SK-N-SH (cell line): ENCODE data around the gene CNTFR. TPM values are rescaled to one million over a fixed set of nuclear protein-coding genes. Genes with fewer than 3 reads are reported as not detected.

Source experiments
- CTCF ChIA-PET: fragments of 300-600, 350-600 bp; formaldehyde crosslinking; extraction: SDS; loops from one replicate; lab custom pipeline; 2021; lab: Yijun Ruan, JAX
- POLR2A ChIA-PET: fragments of 350-600 bp; sonication (Branson Sonifier 250); formaldehyde crosslinking; extraction: SDS; loops from one replicate; lab custom pipeline; 2020; ENCODE audit warnings: antibody characterized with exemption, inconsistent platforms; lab: Yijun Ruan, JAX
- DNase-seq: peaks from one replicate; pipeline ENCODE4 v3.0.0; 2012
- H2AFZ ChIP-seq: fragments of 200-600 bp; sonication (generic); 2 replicates; pipeline ENCODE4 v1.8.1; 2016; ENCODE audit warnings: antibody characterized with exemption, mild to moderate bottlenecking, low read depth
- H3F3A ChIP-seq: fragments of 200-600 bp; sonication (generic); replicated peaks from 2 replicates; pipeline ENCODE3; 2016; ENCODE audit warnings: antibody characterized with exemption, mild to moderate bottlenecking; ENCODE audit not compliant: insufficient read depth
- H3K27ac ChIP-seq, 2 experiments: fragments of 200-500 bp in 1 of 2; fragments of 200-600 bp in 1 of 2; sonication (Bioruptor generic) in 1 of 2; sonication (generic), shearing (Covaris generic) in 1 of 2; 2 replicates each; pipeline versions ENCODE4 v1.5.1 to v1.6.1; 2014 to 2016; ENCODE audit warnings: low read depth in 2 of 2, inconsistent platforms in 1 of 2, low read length in 1 of 2, mild to moderate bottlenecking in 1 of 2, mixed read lengths in 1 of 2
- H3K27me3 ChIP-seq: fragments of 200-600 bp; sonication (generic), shearing (Covaris generic); 2 replicates; pipeline ENCODE4 v1.6.1; 2016; ENCODE audit warnings: mixed run types; ENCODE audit not compliant: insufficient read depth
- H3K36me3 ChIP-seq, 2 experiments: fragments of 200-500 bp in 1 of 2; fragments of 200-600 bp in 1 of 2; sonication (Bioruptor generic) in 1 of 2; sonication (generic) in 1 of 2; replicated peaks in 1 of 2; 2 replicates each; pipeline versions ENCODE3 to v1.5.1; 2014 to 2016; ENCODE audit warnings: low read length in 1 of 2, mild to moderate bottlenecking in 1 of 2; ENCODE audit not compliant: insufficient read depth in 2 of 2, control insufficient read depth in 1 of 2
- H3K4me1 ChIP-seq, 2 experiments: fragments of 200-500 bp in 1 of 2; fragments of 200-600 bp in 1 of 2; sonication (Bioruptor generic) in 1 of 2; sonication (generic), shearing (Covaris generic) in 1 of 2; 2 replicates each; pipeline versions ENCODE4 v1.5.1 to v1.6.1; 2014 to 2016; ENCODE audit warnings: low read depth in 1 of 2, low read length in 1 of 2, mixed run types in 1 of 2; ENCODE audit not compliant: insufficient read depth in 2 of 2, control insufficient read depth in 1 of 2
- H3K4me2 ChIP-seq: fragments of 200-600 bp; sonication (generic), shearing (Covaris generic); 2 replicates; pipeline ENCODE4 v1.6.1; 2017; ENCODE audit warnings: mixed run types
- H3K4me3 ChIP-seq, 2 experiments: fragments of 200-500 bp in 1 of 2; fragments of 200-600 bp in 1 of 2; sonication (Bioruptor generic) in 1 of 2; sonication (generic), shearing (Covaris generic) in 1 of 2; 2 replicates each; pipeline versions ENCODE4 v1.5.1 to v1.8.1; 2014 to 2016; ENCODE audit warnings: low read depth in 2 of 2, inconsistent platforms in 1 of 2, low read length in 1 of 2, mild to moderate bottlenecking in 1 of 2, mixed read lengths in 1 of 2, moderate library complexity in 1 of 2
- H3K79me2 ChIP-seq: fragments of 200-600 bp; sonication (generic); 2 replicates; pipeline ENCODE4 v1.8.1; 2017; ENCODE audit warnings: mild to moderate bottlenecking; ENCODE audit not compliant: insufficient read depth
- H3K9ac ChIP-seq: fragments of 200-600 bp; sonication (generic); 2 replicates; pipeline ENCODE4 v1.6.1; 2017; ENCODE audit warnings: mixed run types
- H3K9me2 ChIP-seq: fragments of 200-600 bp; sonication (generic); 2 replicates; pipeline ENCODE4 v1.6.1; 2017; ENCODE audit warnings: mixed run types
- H3K9me3 ChIP-seq: fragments of 200-600 bp; sonication (generic); 2 replicates; pipeline ENCODE4 v1.6.1; 2017; ENCODE audit warnings: mixed run types, mild to moderate bottlenecking, moderate library complexity
- H4K20me1 ChIP-seq: fragments of 200-600 bp; sonication (generic); 2 replicates; pipeline ENCODE4 v1.6.1; 2017; ENCODE audit warnings: mild to moderate bottlenecking, mixed run types; ENCODE audit not compliant: insufficient read depth
- CHD2 ChIP-seq: fragments of 150-350 bp; IDR thresholded peaks from 2 replicates; pipeline ENCODE4 v1.6.1; 2018; ENCODE audit warnings: low read length; ENCODE audit not compliant: partially characterized antibody
- CTCF ChIP-seq: fragments of 200-600 bp; sonication (generic); IDR thresholded peaks from 2 replicates; pipeline ENCODE4 v1.6.1; 2017; ENCODE audit warnings: antibody characterized with exemption, mild to moderate bottlenecking, moderate library complexity
- EP300 ChIP-seq, 2 experiments: IDR thresholded peaks; 2 replicates each; pipeline versions ENCODE4 v1.4.0 to v1.6.1; 2012; ENCODE audit warnings: borderline replicate concordance in 1 of 2, low read depth in 1 of 2, low read length in 1 of 2
- EZH2phosphoT487 ChIP-seq: fragments of 200-600 bp; sonication (generic); IDR thresholded peaks from 2 replicates; pipeline ENCODE4 v1.6.1; 2017; ENCODE audit warnings: low read depth, mixed run types, mild to moderate bottlenecking, antibody characterized with exemption, moderate library complexity, borderline replicate concordance
- FOXJ3 ChIP-seq: sonication (generic); formaldehyde crosslinking; IDR thresholded peaks from 2 replicates; pipeline ENCODE4 v1.5.1; 2020; ENCODE audit warnings: mild to moderate bottlenecking, missing genetic modification reagents
- FOXM1 ChIP-seq: IDR thresholded peaks from 2 replicates; pipeline ENCODE4 v1.4.0; 2012; ENCODE audit warnings: low read depth, mild to moderate bottlenecking
- GABPA ChIP-seq: IDR thresholded peaks from 2 replicates; pipeline ENCODE4 v1.4.0; 2012; ENCODE audit warnings: low read depth, mild to moderate bottlenecking
- GATA2 ChIP-seq: sonication (generic); formaldehyde crosslinking; IDR thresholded peaks from 2 replicates; pipeline ENCODE4 v1.5.0; 2020; ENCODE audit warnings: mild to moderate bottlenecking, missing genetic modification reagents
- JUND ChIP-seq: IDR thresholded peaks from 2 replicates; pipeline ENCODE4 v1.4.0; 2012
- NRF1 ChIP-seq: IDR thresholded peaks from 2 replicates; pipeline ENCODE4 v1.6.1; 2012; ENCODE audit warnings: low read depth, mild to moderate bottlenecking, low read length
- POLR2AphosphoS5 ChIP-seq: IDR thresholded peaks from 2 replicates; pipeline ENCODE4 v1.6.1; 2012; ENCODE audit warnings: low read depth, low read length
- RAD21 ChIP-seq: IDR thresholded peaks from 2 replicates; pipeline ENCODE4 v1.6.1; 2012; ENCODE audit warnings: mild to moderate bottlenecking, low read length
- RCOR1 ChIP-seq: fragments of 150-350 bp; IDR thresholded peaks from 2 replicates; pipeline ENCODE4 v1.6.1; 2017; ENCODE audit warnings: antibody characterized with exemption, low read length
- REST ChIP-seq: IDR thresholded peaks from 2 replicates; pipeline ENCODE4 v1.6.1; 2012; ENCODE audit warnings: mild to moderate bottlenecking, low read depth, low read length, moderate library complexity
- RFX5 ChIP-seq: IDR thresholded peaks from 2 replicates; pipeline ENCODE4 v1.6.1; 2012; ENCODE audit warnings: mild to moderate bottlenecking, improper control_type of control experiment, low read length
- RXRA ChIP-seq: IDR thresholded peaks from 2 replicates; pipeline ENCODE4 v1.4.0; 2012; ENCODE audit warnings: low read depth, mild to moderate bottlenecking, borderline replicate concordance
- SMC3 ChIP-seq: IDR thresholded peaks from 2 replicates; pipeline ENCODE4 v1.6.1; 2012; ENCODE audit warnings: low read depth, low read length, improper control_type of control experiment
- TAF1 ChIP-seq: IDR thresholded peaks from 2 replicates; pipeline ENCODE4 v1.6.1; 2012; ENCODE audit warnings: low read depth, mild to moderate bottlenecking, low read length, moderate library complexity, borderline replicate concordance
- USF2 ChIP-seq: fragments of 150-350 bp; IDR thresholded peaks from 2 replicates; pipeline ENCODE4 v1.6.1; 2017; ENCODE audit warnings: antibody characterized with exemption, low read length, low read depth, borderline replicate concordance
- YY1 ChIP-seq: IDR thresholded peaks from 2 replicates; pipeline ENCODE4 v1.4.0; 2012; ENCODE audit warnings: low read depth, mild to moderate bottlenecking
- WGBS: methylation state at CpG from one replicate; pipeline ENCODE4 v1.1.6; 2017; ENCODE audit warnings: low lambda C conversion rate; 5-methylcytosine and 5-hydroxymethylcytosine counted together
- polyA plus RNA-seq, 3 experiments: library from polyadenylated mRNA; depleted of rRNA; stranded (reverse); fragments of >200 nt; gene quantifications; 2 replicates each; pipeline ENCODE4 v1.2.3, GENCODE V29; 2012
- TF ChIP-seq, protein P1 (sequence below): IDR thresholded peaks from 2 replicates; pipeline ENCODE4 v1.4.0; 2012; ENCODE audit warnings: low read depth, borderline replicate concordance
- TF ChIP-seq, protein P2 (sequence below): fragments of 150-350 bp; IDR thresholded peaks from 2 replicates; pipeline ENCODE4 v1.6.1; 2016; ENCODE audit warnings: mild to moderate bottlenecking, low read depth, low read length
- TF ChIP-seq, protein P3 (sequence below): IDR thresholded peaks from 2 replicates; pipeline ENCODE4 v1.4.0; 2012; ENCODE audit warnings: low read depth

CNTFR gene
- polyA plus RNA-seq, 1 of the 3 experiments (the other 2 are of a cell fraction) = 1.8 TPM

DNA sequence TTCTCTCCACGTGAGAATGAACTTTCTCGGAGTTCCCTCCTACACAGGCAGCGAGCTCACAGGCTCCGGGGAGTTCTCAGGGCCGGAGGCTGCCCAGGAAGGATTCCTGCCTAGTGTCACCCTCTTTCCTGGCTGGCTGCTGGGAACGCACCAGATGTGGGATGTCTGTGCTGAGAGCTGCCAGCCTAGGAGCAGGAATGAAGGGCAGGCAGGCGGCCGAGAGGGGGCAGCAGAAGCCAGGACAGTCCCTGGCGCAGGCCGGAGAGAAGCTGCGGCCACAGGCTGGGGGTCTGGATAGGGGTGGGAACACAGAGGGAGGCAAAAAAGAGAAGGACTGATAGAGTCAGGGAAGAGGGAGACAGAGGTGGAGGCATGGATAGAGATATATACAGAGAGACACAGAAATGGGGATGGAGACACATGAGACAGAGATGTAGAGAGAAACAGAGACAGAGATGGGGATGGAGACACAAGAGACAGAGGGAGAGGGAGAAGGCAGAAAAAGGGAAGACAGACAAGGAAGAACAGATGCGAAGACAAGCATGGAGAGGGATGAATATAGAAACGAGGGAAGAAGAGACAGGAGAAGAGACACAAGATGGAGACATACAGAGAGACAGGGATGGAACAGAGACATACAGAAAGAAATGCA is 41.4 kb downstream of the CNTFR start:
- H3K9ac ChIP-seq = no peak overlapping the region
- TF ChIP-seq SMC3 = peak; percentile 99
- TF ChIP-seq FOXJ3 = no peak
- no peak for TF ChIP-seq JUND
- TF ChIP-seq RCOR1 = 0 out of 2 replicates have a peak, but pooled peaks have one; percentile 48
- peak; percentile 55 for TF ChIP-seq CHD2
- no peak for TF ChIP-seq USF2
- TF ChIP-seq EP300 (IDR thresholded peaks at IDR 0.05; ENCODE audit: borderline replicate concordance in 1 of 2, low read depth in 1 of 2, low read length in 1 of 2) = no peak
- no peak for TF ChIP-seq GATA2 (CRISPR knock-in tag)
- no peak for TF ChIP-seq RFX5
- TF ChIP-seq, protein P1, sequence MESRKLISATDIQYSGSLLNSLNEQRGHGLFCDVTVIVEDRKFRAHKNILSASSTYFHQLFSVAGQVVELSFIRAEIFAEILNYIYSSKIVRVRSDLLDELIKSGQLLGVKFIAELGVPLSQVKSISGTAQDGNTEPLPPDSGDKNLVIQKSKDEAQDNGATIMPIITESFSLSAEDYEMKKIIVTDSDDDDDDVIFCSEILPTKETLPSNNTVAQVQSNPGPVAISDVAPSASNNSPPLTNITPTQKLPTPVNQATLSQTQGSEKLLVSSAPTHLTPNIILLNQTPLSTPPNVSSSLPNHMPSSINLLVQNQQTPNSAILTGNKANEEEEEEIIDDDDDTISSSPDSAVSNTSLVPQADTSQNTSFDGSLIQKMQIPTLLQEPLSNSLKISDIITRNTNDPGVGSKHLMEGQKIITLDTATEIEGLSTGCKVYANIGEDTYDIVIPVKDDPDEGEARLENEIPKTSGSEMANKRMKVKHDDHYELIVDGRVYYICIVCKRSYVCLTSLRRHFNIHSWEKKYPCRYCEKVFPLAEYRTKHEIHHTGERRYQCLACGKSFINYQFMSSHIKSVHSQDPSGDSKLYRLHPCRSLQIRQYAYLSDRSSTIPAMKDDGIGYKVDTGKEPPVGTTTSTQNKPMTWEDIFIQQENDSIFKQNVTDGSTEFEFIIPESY = no peak
- TF ChIP-seq NRF1 = no peak
- no peak for TF ChIP-seq REST
- TF ChIP-seq YY1 = no peak
- TF ChIP-seq RXRA = no peak
- TF ChIP-seq TAF1 = no peak
- TF ChIP-seq, protein P2, sequence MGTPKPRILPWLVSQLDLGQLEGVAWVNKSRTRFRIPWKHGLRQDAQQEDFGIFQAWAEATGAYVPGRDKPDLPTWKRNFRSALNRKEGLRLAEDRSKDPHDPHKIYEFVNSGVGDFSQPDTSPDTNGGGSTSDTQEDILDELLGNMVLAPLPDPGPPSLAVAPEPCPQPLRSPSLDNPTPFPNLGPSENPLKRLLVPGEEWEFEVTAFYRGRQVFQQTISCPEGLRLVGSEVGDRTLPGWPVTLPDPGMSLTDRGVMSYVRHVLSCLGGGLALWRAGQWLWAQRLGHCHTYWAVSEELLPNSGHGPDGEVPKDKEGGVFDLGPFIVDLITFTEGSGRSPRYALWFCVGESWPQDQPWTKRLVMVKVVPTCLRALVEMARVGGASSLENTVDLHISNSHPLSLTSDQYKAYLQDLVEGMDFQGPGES = no peak
- no peak for TF ChIP-seq EZH2phosphoT487
- TF ChIP-seq, protein P3, sequence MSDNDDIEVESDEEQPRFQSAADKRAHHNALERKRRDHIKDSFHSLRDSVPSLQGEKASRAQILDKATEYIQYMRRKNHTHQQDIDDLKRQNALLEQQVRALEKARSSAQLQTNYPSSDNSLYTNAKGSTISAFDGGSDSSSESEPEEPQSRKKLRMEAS = no peak
- TF ChIP-seq POLR2AphosphoS5 = no peak
- peak; percentile 99 for TF ChIP-seq RAD21
- TF ChIP-seq CTCF = peak; percentile 93
- TF ChIP-seq FOXM1 = no peak
- no peak for TF ChIP-seq GABPA

More for the DNA sequence above, 41.4 kb downstream of the CNTFR start:
- no peak overlapping the region for H3K4me2 ChIP-seq
- 2% methylated on average over 9 of the region's 13 CpGs for WGBS
- peaks cover 5% of the 10 kb centered on the region; the same call in 1 of the 2 replicates for H3K27me3 ChIP-seq
- H3F3A ChIP-seq = no peaks in the 10 kb centered on the region
- H3K36me3 ChIP-seq = no peaks in the 10 kb centered on the region
- POLR2A ChIA-PET = interaction anchor here (0.6 to 0.7 kb wide), 2 partner anchors 22 to 59 kb away, joined by 3 read pairs; no protein-coding TSS in a partner anchor
- H3K9me2 ChIP-seq = no peaks in the 10 kb centered on the region
- no peaks in the 10 kb centered on the region for H3K9me3 ChIP-seq
- no peak overlapping the region; a peak in 1 of 4 replicates for H3K4me3 ChIP-seq
- peaks cover 0 to 43% of the 10 kb centered on the region in 2 experiments; a peak in 1 of 4 replicates for H3K4me1 ChIP-seq
- peak overlapping the region in 1 of 2 experiments; percentile 74; a peak in 2 of 4 replicates for H3K27ac ChIP-seq
- no peaks in the 10 kb centered on the region for H4K20me1 ChIP-seq
- CTCF ChIA-PET = interaction anchor here (0.5 to 18.0 kb wide), 65 partner anchors 10 to 368 kb away, joined by 3 to 507 read pairs (median 6); partner anchors contain the start of genes CNTFR, DCTN3, DNAI1 and ENHO
- H2AFZ ChIP-seq = no peak overlapping the region
- no peaks in the 10 kb centered on the region for H3K79me2 ChIP-seq
- peak; percentile 93 for DNase-seq
